Bronchial epithelial cell (primary cell): Measurements from ENCODE around the gene ELMO1. TPM values are rescaled to one million over a fixed set of nuclear protein-coding genes. Genes with fewer than 3 reads are reported as not detected.

Source experiments
- DNase-seq: peaks from one replicate; pipeline ENCODE4 v3.0.0-alpha.2; 2010; ENCODE audit warnings: low read depth
- FAIRE-seq: peaks from 2 replicates; lab custom pipeline; 2011; peaks lifted over from hg19 to GRCh38; lab: Jason Lieb, UNC
- H3K27me3 ChIP-seq: 2 replicates; pipeline ENCODE4 v1.5.1; 2011; ENCODE audit warnings: low read length; ENCODE audit not compliant: control insufficient read depth, insufficient read depth
- H3K36me3 ChIP-seq: 2 replicates; pipeline ENCODE4 v1.5.1; 2011; ENCODE audit warnings: low read length; ENCODE audit not compliant: control insufficient read depth, insufficient read depth
- H3K4me3 ChIP-seq: 2 replicates; pipeline ENCODE4 v1.5.1; 2011; ENCODE audit warnings: mild to moderate bottlenecking, low read depth, low read length, control low read depth
- total RNA-seq: library from RNA; depleted of rRNA; stranded (reverse); fragments of >200 nt; gene quantifications from 2 replicates; pipeline ENCODE4 v1.2.1, GENCODE V29; 2014
- TF ChIP-seq, protein P1 (sequence below): IDR thresholded peaks from 2 replicates; pipeline ENCODE4 v1.5.1; 2011; ENCODE audit warnings: mild to moderate bottlenecking, moderate library complexity, low read length, control low read depth, inconsistent platforms; ENCODE audit not compliant: insufficient read depth, severe bottlenecking

The ELMO1 gene
- total RNA-seq, 1 donor from 2014 or later = under 0.01 TPM

DNA sequence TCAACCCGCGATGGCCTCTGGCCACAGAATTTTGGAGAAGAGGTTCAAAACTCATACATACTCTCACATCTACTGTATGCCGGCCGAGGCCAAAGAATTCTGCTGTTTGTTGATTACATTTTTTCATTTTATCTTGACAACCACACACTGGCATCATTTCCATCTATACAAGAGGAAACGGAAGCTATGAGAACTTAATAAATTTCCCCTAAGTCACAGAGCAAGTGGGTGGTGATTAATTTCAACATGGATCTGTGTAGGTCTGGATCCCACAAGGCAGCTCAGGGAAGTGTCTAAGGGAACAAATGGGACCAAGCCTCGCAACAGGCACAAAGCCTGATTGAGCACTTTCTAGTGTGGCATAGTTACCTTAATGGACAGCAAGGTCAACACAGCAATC, 18.0 kb downstream of the ELMO1 start:
- DNase-seq (no peak), FAIRE-seq (no peak)
- no peaks in the 10 kb centered on the region for H3K27me3 ChIP-seq
- H3K36me3 ChIP-seq = no peaks in the 10 kb centered on the region
- no peak overlapping the region for H3K4me3 ChIP-seq
- TF ChIP-seq, protein P1, sequence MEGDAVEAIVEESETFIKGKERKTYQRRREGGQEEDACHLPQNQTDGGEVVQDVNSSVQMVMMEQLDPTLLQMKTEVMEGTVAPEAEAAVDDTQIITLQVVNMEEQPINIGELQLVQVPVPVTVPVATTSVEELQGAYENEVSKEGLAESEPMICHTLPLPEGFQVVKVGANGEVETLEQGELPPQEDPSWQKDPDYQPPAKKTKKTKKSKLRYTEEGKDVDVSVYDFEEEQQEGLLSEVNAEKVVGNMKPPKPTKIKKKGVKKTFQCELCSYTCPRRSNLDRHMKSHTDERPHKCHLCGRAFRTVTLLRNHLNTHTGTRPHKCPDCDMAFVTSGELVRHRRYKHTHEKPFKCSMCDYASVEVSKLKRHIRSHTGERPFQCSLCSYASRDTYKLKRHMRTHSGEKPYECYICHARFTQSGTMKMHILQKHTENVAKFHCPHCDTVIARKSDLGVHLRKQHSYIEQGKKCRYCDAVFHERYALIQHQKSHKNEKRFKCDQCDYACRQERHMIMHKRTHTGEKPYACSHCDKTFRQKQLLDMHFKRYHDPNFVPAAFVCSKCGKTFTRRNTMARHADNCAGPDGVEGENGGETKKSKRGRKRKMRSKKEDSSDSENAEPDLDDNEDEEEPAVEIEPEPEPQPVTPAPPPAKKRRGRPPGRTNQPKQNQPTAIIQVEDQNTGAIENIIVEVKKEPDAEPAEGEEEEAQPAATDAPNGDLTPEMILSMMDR = no peak

DNA sequence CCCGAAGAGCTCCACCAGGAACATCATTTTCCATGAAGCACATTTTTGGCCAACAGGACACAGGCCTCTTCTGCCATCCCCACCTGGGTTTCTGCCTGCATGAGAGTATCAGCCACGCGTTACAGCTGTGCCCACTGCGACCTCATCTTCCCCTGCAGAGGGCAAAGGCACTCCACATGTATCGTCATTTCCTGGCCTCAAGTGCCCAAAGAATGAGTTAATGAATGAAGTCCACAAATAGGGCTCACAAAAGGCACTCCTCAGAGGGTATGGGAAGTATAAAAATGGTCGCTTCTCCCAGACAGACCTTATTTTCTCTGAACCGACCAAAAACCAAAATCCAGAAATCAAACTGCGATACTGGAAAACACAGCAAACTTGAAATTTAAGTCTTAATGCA, 18.5 kb downstream of the ELMO1 start:
- DNase-seq (no peak), FAIRE-seq (no peak)
- Histone ChIP-seq H3K27me3 (no peaks in the 10 kb centered on the region), H3K36me3 (no peaks in the 10 kb centered on the region), H3K4me3 (no peak overlapping the region)
- TF ChIP-seq, protein P1 = no peak

DNA sequence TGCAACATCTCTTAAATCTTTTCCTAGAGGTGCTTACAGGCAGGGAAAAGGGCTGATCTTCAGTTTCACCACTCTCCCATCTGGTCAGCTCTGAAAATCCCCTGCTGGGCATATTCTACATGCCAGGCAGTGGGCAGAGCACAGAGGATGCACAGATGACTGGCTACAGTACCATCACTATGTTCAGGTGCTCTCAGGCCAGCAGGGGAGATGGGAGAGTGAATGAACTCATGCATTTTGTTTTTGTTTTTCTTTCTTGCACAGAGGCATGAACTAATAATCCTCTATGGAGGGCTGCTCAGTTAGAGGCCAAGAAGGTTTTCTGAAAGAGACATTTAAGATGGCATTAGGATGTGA, 19.3 kb downstream of the ELMO1 start:
- no peaks in the 10 kb centered on the region for H3K36me3 ChIP-seq
- FAIRE-seq (no peak), DNase-seq (no peak)
- H3K4me3 ChIP-seq = no peak overlapping the region
- TF ChIP-seq, protein P1 = no peak
- no peaks in the 10 kb centered on the region for H3K27me3 ChIP-seq

DNA sequence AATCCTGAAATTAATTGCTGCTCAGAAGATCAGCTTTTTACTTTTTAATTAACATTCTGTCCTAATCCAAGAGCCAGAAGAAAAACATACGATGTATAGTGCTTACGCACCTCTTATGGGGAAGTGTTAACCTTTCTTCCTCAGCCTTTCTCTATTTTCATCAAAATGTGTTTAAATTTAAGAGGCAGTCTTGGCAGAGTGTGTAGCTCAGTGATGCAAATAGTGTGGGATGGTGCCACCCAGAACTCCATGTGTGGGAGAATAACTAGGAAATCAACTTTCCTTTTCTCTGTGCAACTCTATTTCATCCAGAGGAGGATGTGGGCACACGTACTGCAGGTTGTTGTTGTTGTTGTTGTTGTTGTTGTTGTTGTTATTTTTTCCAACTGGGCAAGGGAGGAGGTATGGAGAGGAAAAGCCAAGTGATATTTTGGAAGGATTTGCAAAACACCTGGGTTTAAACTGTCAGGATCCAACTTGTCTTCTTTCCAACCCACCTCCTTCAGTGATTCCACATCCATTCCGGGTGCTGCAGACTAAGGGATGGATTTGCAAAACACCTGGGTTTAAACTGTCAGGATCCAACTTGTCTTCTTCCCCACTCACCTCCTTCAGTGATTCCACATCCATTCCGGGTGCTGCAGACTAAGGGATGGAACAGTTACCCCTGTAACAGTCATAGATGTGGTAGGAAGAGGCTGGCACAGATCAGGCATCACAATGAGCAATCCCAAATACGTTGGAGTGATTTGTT, 19.8 kb downstream of the ELMO1 start:
- Histone ChIP-seq H3K4me3 (no peak overlapping the region), H3K36me3 (no peaks in the 10 kb centered on the region), H3K27me3 (no peaks in the 10 kb centered on the region)
- DNase-seq (no peak), FAIRE-seq (peak; percentile 28)
- TF ChIP-seq, protein P1 = no peak

DNA sequence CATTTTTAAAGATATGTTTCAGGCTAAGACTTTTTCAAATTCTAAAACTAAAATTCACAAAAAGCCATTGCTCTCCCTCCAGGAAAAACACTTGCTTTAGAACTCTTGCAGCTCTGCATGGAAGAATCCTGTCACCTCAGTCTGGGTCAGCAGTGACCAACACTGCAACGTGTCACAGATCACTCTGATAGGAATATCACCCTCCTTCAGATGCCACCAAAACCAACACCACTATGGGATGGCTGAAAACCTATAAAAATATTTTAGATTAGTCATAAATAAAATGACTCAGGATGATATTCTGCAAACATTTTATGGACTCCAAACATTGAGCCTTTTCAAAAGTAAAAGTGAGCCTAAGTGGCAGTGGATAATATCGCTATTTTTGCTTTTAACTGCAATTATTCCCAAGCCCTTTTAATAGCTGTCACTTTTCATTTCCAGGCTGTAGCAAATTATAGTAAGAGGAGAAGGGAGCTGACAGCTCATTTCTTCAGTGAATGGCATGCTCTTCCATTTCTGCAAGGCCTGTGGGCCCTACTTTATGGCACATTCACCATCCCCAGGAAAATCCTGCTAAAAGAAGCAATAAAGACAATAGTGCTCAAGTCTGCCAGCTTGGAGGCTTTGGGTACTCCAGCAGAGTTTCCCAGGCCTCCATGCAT, 21.3 kb downstream of the ELMO1 start:
- no peaks in the 10 kb centered on the region for H3K27me3 ChIP-seq
- TF ChIP-seq, protein P1 = no peak
- no peak for FAIRE-seq
- no peak overlapping the region for H3K4me3 ChIP-seq
- DNase-seq = no peak
- H3K36me3 ChIP-seq = no peaks in the 10 kb centered on the region

DNA sequence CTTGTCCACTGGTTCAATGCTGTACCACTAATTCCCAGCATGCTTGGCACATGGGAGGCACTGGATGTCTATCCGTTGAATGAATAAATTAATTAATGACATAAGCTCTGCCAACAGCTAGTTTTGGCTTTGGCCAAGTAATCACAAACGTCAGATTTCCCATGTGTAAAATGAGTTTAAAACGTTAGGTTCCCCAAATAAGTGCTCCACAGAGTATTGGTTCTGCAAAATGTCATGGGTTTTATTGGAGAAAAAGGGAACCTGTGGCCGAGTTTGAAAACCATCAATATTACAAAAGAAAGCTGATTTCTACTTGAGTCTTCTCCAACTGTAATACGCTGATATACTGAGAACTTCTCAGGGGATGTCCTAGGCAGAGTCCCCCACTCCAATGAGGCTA, 23.2 kb downstream of the ELMO1 start:
- no peak for DNase-seq
- H3K4me3 ChIP-seq = no peak overlapping the region
- FAIRE-seq = no peak
- H3K36me3 ChIP-seq = no peaks in the 10 kb centered on the region
- H3K27me3 ChIP-seq = no peaks in the 10 kb centered on the region
- TF ChIP-seq, protein P1 = no peak
